NCI-H82 treated with DMSO at 0.1 percent for 48 hours (cell line): ENCODE measurements around the gene PARD3.
"Not testable (repeated sequence)": the region's sequence is repeated elsewhere in the genome, so short reads cannot be mapped to it uniquely, and the experiment has no call there.

ENCODE experiments used
- DNase-seq: peaks from one replicate; lab custom pipeline; 2025; ENCODE audit not compliant: unreplicated experiment; lab: John Stamatoyannopoulos, UW

Gene PARD3

DNA sequence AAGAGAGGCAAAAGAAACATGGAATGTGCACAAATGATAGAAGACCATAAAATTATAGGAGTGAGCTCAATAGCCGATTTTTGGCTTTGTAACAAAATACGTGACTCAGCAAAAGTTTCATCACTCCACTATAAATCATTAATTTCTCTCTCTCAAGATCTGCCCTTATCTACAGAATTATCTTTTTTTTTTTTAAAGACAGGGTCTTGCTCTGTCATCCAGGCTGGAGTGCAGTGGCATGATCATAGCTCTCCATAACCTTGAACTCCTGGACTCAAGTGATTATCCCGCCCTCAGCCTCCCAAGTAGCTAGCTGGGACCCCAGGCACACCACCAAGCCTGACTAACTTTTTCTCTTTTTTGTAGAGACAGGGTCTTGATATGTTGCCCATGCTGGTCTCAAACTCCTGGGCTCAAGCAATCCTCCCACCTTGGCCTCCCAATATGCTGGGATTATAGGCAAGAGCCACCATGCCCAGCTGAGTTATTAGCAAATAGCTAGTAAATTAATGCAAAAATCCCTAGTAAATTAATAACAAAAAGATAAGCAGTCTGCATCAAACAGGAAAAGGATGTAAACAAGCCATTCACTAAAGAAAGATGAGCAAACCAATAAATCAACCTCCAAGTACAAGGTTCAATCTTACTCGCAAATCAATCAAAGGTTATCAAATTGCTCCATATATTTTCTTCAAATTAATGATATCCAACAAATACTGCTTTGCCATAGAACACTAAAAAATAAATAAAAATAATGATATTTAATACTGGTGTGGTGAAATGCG lies 450.7 kb downstream of the PARD3 start:
- no peak for DNase-seq

DNA sequence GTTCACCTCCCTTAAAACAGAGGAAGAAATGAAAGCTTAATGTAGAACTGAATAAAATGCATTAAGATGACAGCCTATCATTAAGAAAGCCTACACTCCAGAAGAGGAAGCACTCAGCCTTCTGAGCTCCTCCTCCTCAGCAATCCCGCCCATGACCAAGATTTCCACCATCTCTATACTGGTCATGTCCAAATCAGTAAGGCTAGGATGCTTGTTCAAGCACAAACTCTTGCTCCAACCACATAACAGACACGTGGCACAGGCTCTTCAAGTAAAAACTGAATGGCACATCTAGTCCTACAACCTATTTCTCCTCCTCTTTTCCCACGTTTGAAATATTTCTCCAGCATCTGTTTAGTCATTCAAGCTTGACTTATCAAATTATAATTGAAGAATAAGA lies 454.1 kb downstream of the PARD3 start:
- DNase-seq = no peak

DNA sequence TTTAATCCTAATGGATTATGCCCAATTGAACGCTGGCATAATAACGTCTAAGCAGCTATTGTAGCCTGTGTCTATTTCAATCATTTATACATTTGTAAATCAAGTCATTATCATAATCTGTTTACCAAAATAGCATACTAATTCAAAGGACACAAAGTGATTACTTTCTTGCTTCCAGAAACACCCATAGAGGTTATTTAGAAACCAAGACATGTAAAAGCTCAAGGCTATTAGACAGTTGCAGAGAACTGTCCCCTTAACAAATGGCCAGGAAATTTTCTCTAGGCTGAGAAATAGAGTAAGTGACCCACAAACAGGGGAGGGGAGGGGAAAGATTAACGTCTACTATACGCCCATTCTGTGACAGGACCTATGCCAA lies 455.7 kb downstream of the PARD3 start:
- DNase-seq = no peak

DNA sequence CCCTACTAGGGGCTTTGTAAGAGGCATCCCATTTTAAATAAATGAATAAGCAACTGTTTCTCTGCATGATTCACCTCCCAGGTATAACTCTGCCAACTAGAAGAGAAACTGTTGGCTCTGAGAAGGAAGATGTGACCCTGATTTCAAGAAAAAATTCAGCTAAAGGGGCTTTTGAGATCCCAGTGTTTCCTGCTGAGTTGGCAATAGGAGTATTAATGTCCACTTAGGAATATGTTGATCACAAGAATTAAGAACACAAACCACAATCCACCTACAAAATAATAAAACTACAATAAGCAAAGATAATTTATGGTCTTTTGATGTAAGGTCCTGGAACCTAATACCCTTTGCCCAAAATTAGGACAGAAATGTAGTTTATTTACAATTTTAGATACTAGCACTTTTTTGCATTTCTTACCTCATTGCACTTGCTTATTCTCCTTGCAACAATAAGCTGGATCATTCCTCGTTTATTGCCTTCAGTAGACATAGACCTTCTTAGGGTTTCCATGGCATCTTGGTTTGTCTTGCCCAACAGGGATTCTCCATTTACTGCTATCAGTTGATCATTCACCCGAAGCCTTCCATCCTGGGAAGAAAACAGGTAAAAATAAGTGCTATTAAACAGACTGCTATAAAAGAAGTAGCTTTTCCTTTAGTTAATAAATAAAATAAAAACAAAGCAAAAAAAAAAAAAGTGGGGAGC lies 456.2 kb downstream of the PARD3 start:
- no peak for DNase-seq

DNA sequence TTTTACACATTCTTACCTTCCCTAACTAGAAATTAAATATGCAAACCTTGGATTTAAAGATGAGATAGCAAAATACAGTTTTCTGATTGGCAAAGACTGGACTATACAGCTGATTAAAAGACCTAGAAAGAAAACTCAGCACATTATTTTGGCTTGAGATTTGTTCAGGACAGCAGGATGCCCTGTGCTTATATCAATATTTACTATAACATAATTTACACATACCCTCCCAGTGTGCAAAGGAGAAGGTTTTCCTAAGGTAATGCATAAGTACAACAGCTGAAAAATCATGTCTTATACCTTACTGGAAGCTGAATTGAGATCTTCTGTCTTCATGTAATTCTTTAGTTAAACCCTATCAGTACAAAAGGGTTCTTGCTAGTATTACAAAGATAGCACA lies 458.6 kb downstream of the PARD3 start:
- no peak for DNase-seq

DNA sequence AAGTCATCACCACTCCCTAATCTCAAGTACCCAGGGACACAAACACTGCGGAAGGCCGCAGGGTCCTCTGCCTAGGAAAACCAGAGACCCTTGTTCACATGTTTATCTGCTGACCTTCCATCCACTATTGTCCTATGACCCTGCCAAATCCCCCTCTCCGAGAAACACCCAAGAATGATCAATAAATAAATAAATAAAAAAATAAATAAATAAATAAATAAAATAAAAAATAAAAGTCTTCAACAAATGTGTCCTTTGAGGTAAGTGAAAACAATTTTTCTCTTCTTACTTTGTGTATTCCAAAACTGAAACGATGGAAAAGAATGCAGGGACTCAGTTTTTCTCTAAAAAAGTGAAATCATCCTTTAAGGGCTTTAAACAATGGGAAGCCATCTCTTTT lies 461.6 kb downstream of the PARD3 start:
- not testable (repeated sequence) for DNase-seq

DNA sequence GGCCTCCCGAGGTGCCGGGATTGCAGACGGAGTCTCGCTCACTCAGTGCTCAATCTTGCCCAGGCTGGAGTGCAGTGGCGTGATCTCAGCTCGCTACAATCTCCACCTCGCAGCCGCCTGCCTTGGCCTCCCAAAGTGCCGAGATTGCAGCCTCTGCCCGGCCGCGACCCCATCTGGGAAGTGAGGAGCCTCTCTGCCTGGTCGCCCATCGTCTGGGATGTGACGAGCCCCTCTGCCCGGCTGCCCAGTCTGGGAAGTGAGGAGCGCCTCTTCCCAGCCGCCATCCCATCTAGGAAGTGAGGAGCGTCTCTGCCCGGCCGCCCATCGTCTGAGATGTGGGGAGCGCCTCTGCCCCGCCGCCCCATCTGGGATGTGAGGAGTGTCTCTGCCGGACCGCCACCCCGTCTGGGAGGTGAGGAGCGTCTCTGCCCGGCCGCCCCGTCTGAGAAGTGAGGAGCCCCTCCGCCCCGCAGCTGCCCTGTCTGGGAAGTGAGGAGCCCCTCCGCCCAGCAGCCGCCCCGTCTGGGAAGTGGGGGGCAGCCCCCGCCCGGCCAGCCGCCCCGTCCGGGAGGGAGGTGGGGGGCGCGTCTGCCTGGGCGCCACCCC lies 462.4 kb downstream of the PARD3 start:
- DNase-seq = not testable (repeated sequence)

DNA sequence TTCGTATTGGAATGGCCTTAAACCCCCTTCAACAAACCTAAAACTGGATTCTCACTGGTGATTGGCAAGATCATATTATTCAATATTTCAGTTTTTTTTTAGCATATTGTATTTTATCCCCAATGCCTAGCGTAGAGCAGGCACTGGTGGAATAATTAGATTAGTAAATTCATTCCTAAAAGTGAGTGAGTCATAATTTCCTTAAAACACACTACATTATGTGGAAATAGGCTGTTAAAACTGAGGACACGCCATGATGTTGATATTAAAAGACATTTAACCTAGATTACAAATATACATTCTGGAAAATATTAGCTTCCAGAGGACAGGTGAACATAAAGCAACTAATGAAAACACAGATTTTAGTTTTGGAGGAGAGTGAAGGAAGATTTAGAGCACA lies 463.9 kb downstream of the PARD3 start:
- DNase-seq = no peak

DNA sequence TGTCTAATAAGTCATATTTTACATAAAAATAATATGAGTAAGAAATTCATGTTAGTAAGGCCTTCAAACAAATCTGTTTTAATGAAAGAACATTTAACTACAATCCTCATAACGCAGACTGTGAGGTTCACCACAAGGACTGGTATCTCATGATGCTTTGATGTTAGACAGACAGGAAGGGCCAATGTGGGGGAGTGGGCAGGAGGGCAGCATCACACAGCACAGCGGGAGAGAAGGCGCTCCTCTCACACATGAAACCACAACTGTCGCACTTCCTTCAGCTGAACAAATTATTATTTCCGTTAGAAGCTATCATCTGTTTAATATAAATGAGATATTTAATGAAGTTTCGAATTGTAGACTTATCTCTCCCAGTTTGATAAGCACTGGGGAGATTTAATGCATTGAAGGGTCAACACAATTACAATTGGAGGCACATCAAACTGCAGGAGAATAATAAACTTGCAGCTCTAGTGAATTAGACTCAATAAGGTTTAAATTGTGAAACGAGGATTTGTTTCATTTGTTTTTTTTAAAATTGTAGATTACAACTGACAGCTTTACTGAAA lies 466.1 kb downstream of the PARD3 start:
- no peak for DNase-seq

DNA sequence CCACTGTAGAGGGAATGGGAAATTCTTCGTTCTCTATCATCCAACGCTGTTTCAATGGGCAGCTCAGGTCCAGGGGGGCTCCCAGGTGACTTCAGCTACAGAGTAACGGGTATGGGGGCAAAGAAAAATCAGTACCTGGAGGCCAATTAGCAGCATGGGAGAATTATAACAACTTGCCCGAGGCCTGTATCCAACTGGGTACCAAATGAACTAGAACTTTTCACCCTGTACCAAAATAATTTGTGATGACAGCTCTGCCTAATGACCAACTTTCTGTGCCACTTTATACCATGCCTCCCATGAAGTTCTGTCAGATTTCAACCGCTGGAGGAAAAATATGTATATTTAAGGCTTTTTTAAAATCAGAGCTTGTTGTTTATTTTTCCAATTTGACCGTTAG lies 467.1 kb downstream of the PARD3 start:
- DNase-seq = no peak

DNA sequence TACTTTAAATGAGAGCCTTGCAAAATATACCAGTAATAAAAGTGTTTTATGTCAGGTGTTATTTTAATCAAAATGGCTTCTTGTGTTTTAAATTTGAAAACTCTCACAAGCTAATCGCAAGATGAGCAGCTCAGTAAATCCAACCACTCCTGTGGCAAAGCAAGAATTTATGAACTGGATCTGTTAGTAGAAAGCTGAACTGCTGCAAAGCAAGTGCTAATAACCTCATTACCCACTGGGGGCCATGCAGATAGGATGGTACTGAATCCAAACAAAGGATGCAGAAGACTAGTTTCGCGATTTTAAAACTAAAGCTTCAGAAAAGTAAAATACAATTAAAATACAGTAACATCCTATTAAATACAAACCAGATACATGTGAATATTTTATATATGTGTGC lies 468.0 kb downstream of the PARD3 start:
- DNase-seq = no peak

DNA sequence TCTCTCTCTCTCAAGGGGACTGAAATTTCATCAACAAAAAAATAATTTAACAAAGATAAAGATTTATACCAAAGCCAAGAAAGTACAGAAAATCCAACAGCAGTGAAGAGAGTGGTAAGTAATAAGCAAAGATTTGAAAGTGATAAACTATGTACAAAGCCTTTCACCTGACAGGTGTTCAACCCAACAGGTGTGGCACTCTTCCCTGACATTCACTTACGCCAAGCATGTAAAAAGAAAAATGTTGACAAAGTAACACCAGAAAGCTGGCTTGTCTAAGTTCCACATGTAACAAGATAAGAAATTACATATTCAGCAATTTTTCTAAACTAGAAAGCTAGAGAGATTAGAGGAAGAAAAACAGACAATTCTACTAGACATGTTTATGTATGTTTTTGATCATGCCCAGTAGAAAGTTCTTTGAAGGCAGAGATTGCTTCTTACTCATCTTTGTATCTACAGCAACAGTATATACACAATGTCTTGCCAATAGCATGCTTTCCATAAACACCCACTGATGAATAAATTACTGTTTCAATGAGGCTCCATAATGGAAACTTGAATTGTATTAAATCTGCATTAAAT lies 468.5 kb downstream of the PARD3 start:
- DNase-seq = no peak

DNA sequence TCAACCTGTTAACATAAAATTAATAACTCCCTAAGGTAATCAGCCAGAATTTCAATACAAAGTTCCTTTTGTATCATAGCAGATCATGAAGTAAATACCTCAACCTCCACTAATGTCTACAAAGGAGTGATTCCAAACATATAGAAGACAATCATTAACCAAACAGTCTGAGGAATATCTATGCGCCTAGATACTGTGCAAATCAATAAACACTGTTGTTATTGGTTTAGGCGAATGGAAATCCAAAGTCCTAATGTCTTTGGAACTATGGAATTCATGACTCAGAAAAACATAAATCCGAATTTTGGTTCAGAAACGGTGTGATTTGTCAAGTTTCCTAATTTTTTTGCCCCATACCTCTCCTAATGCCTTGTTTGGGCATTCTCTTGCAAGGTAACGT lies 469.7 kb downstream of the PARD3 start:
- DNase-seq = no peak

DNA sequence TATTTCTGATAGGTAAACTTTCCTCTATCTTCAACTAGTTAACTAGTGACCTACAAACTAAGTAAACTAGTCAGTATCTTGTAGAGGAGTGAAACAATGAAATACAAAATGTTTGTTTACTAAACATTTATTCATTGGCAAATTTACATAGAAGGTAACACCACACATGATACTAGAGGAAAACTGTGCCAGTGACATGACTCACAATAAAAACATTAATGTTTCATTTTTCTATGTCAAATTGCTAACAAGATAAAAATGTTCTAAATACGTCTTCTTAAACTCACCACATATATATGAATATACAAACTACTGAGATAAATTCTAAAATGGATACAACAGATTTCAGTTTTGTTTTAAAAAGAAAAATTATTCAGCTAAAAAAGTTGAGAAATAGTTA lies 471.3 kb downstream of the PARD3 start:
- DNase-seq = no peak

DNA sequence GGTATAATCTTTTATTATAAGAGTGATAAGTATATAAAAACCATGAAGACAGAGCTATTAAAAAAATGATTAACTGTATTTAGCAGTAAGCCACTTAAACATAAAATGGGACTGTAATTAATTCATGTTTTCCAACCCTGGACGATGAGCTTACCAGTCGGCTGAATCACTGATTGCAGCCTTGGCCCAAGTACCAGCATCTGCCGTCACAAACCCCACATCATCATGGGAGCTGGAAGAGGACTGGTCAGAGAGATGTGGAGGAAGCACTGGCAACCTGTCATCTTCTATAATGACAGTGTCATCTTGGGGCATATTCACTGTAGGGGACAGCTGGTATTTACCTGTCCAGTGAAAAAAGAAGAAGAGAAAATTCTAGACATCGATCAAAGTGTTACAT lies 473.6 kb downstream of the PARD3 start:
- DNase-seq = no peak

DNA sequence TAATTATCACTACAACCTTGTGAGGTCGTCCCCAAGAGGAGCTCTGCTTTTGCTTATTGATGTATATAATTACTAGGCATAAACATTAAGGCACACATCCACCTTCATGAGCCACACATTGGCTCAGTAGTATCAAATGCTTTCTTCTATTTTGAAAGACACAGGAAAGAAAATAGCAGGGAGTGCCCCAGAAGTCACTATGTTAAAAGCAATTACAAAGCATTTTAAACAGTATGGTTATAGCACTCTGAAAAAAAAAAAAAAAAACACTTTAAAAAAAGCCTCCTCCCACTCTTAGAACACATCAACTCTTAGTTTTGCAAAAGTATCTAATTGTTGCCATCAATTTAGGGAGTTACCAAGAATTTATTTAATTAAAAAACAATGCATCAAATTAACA lies 474.2 kb downstream of the PARD3 start:
- DNase-seq = no peak

DNA sequence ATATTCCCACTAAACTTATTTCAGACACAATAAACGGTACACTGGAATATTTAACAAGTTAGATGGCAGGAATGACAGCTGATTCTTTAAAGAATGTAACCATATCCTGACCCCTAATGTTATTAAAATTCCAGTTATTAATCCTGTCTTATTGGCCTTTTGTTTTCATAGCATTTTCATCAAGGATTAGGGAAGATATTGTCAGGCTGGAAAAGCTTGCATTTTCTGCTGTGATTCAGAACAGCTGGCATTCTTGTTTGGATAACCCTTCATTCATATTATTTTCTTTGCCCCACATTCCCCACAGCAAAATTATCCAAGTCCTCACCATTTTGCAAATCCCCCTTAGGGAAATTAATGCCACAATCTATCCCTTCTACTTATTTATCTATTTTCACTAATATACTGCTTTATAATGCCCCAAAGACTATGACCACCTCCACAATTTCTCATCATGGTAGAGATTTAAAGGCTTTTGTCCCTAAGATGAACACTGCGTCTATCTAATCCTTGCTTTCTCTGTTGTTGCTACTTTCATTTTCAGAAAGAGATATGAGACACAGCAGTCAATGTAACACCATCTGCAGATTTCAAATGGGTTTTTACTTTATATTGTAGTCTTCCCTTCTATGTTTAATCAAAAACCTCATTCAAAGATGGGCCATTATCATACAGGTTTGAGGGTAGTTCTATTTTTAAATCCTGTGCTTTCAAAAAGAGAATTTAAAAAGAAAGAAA lies 475.1 kb downstream of the PARD3 start:
- DNase-seq = no peak

DNA sequence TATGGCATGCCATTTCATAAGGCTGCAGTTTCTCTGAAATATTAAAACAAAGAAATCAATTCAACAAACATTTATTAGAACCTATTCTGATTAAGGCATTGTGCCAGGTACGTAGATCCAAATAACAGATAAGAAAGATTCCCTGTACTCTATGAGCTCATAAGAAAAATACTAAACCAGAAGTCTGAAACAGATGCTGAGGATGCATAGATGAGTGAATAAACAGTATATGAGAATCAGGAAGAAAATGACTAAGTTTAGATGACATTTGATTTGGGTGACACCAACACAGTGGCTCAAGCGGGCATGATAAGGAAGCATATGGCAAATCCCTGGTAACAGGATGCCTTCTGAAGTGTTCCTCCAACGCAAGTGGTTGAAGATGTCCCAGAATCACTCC lies 477.2 kb downstream of the PARD3 start:
- DNase-seq = no peak

DNA sequence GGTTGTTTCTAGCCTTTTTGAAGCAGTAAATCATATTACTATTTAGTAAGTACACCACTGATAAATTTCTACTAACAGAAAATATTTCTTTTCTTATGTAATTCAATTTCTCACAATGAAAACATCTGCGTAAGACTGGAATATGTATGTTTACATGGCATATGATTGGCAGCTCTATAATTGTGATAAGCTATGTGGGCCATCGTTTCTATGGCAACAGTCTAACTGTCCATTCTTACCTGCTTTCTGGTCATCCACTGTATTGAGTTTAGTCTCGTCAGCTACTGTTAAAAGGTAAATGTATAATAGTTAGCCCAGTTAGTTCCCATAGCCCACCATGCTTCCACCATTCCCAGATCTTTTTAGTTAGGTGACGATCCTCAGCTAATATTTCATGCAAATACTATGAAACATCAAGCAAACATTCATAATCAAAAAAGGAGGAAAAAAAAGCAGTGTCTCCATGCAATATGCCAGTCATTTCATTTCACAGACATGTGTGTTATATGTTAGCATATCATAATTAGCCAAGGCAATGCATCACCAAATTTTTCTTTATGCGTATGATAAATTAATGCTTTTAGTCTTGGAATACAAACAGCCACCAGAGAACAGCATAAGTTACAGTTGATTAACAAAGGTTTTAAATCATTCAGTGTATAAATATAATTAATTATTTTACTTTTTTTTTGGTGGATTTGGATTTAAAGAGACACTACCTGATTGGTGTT lies 479.0 kb downstream of the PARD3 start:
- no peak for DNase-seq

DNA sequence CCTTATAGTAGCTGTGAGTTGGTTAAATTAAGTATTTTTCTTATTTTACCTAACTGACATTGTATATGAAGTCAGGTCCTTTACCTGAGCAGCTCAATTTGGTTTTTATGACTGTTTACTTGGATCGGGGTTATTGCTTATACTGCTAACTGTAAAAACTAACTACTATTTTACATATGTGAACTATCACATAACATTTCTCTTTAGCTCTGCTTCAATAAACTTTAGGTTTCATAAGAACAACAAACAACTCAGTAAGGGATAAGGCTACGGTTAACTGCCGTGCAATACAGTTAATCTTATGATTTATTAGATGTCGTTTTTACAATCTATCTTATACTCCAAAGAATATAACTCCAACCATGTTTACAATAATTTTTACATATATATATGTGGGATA lies 480.2 kb downstream of the PARD3 start:
- DNase-seq = no peak
